HCT116 (cell line): ENCODE measurements around the gene JDP2.

Experiments used
- ATF3 ChIP-seq: IDR thresholded peaks from 2 replicates; pipeline ENCODE4 v1.6.1; 2012
- CBX3 ChIP-seq: IDR thresholded peaks from 2 replicates; pipeline ENCODE4 v1.6.1; 2012; ENCODE audit warnings: low read depth
- CTCF ChIP-seq, 3 experiments: fragments of 200-600 bp in 1 of 3; sonication (generic) in 1 of 3; IDR thresholded peaks in 2 of 3; conservative IDR thresholded peaks in 1 of 3; 2 replicates each; pipeline ENCODE4 v1.5.1; 2012 to 2017; ENCODE audit warnings: low read depth in 2 of 3, low read length in 2 of 3, antibody characterized with exemption in 1 of 3, borderline replicate concordance in 1 of 3, control low read depth in 1 of 3, mild to moderate bottlenecking in 1 of 3, mixed read lengths in 1 of 3, mixed run types in 1 of 3, moderate library complexity in 1 of 3; ENCODE audit not compliant: insufficient read depth in 1 of 3
- EZH2 ChIP-seq: fragments of 200-600 bp; sonication (generic); IDR thresholded peaks from 2 replicates; pipeline ENCODE4 v1.6.1; 2017; ENCODE audit warnings: antibody characterized with exemption, mixed run types
- FOSL1 ChIP-seq: IDR thresholded peaks from 2 replicates; pipeline ENCODE4 v1.6.1; 2012; ENCODE audit warnings: low read depth
- JUND ChIP-seq: IDR thresholded peaks from 2 replicates; pipeline ENCODE4 v1.6.1; 2012
- MAX ChIP-seq: IDR thresholded peaks from 2 replicates; pipeline ENCODE4 v1.6.1; 2012
- POLR2A ChIP-seq: IDR thresholded peaks from 2 replicates; pipeline ENCODE4 v1.7.0; 2011; ENCODE audit warnings: borderline replicate concordance; ENCODE audit not compliant: insufficient read depth, insufficient read length; ENCODE audit errors: extremely low read depth
- POLR2AphosphoS5 ChIP-seq: IDR thresholded peaks from 2 replicates; pipeline ENCODE4 v1.6.1; 2011; ENCODE audit warnings: mild to moderate bottlenecking, low read depth, low read length, moderate library complexity
- SP1 ChIP-seq: IDR thresholded peaks from 2 replicates; pipeline ENCODE4 v1.6.1; 2012; ENCODE audit warnings: low read depth
- SRF ChIP-seq: IDR thresholded peaks from 2 replicates; pipeline ENCODE4 v1.6.1; 2012; ENCODE audit warnings: low read depth
- TCF7L2 ChIP-seq: IDR thresholded peaks from 2 replicates; pipeline ENCODE4 v1.7.0; 2011; ENCODE audit warnings: borderline replicate concordance, inconsistent platforms; ENCODE audit not compliant: insufficient read depth, insufficient read length; ENCODE audit errors: extremely low read depth

- TF ChIP-seq POLR2A, result no peak
- no peak for TF ChIP-seq MAX
- TF ChIP-seq CTCF (IDR thresholded peaks at IDR 0.05 in 2 of 3, conservative IDR thresholded peaks at IDR 0.05 in 1 of 3; ENCODE audit: borderline replicate concordance in 1 of 3, insufficient read depth in 1 of 3, low read depth in 2 of 3, low read length in 2 of 3), result no peak
- TF ChIP-seq JUND, result no peak
- TF ChIP-seq SP1, result no peak
- TF ChIP-seq EZH2, result no peak
- no peak for TF ChIP-seq ATF3
- no peak for TF ChIP-seq FOSL1
- no peak for TF ChIP-seq POLR2AphosphoS5
- TF ChIP-seq SRF, result no peak
- no peak for TF ChIP-seq TCF7L2
- no peak for TF ChIP-seq CBX3
Observed at GRCh38 chr14:75506930-75507329, 79.1 kb downstream of the JDP2 start.
